Stimulated activated CD8-positive, alpha-beta memory T cell treated with anti-CD3 and anti-CD28 coated beads, Interleukin-12 subunit alpha, Interleukin-12 subunit beta, amount 100 ng/mL, for 24 hours (primary cell): ENCODE results near the gene MSH2.
"Not testable (repeated sequence)": the region's sequence is repeated elsewhere in the genome, so short reads cannot be mapped to it uniquely, and the experiment has no call there.

Experiments
- DNase-seq: peaks from one replicate; pipeline ENCODE4 v3.0.0-alpha.2; 2020; ENCODE audit errors: extremely low read depth

Gene MSH2

DNA sequence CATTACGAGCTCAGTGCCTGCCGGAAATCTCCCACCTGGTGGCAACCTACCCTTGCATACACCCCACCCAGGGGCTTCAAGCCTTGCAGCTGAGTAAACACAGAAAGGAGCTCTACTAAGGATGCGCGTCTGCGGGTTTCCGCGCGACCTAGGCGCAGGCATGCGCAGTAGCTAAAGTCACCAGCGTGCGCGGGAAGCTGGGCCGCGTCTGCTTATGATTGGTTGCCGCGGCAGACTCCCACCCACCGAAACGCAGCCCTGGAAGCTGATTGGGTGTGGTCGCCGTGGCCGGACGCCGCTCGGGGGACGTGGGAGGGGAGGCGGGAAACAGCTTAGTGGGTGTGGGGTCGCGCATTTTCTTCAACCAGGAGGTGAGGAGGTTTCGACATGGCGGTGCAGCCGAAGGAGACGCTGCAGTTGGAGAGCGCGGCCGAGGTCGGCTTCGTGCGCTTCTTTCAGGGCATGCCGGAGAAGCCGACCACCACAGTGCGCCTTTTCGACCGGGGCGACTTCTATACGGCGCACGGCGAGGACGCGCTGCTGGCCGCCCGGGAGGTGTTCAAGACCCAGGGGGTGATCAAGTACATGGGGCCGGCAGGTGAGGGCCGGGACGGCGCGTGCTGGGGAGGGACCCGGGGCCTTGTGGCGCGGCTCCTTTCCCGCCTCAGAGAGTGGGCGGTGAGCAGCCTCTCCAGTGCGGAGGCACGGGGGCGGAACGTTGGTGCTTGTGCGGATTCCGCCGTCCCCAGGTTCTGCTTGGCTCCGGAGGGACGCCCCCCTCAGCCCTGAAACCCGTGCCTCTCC, at the start of gene MSH2:
MSH2 (plus strand) TSS at position 352 of the 804 bp plus-strand sequence; CDS start at position 388, 36 bp downstream.
- peak; percentile 86 for DNase-seq

- DNase-seq: no peak
Observed at GRCh38 chr2:47354013-47354847, 48.7 kb upstream of the MSH2 start.

- no peak for DNase-seq
Observed at GRCh38 chr2:47354848-47355204, 48.1 kb upstream of the MSH2 start.

DNA sequence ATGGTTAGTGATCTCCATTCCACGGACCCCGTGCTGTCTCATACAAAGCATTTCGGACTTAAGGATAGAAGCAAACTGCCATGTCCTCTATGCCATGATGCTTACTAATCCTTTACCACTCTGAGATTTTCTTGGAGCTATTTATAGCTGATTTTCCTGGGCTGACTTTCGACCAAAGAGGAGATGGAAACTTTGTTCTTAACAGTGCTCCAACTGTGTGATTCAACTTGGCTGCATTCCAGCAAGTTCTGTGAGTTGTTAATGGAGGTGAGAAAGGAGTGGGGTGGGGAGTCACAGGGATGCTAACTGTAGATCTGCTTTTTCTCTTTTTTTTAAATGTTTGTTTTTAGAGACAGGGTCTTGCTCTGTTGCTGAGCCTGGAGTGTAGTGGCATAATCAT, 45.5 kb upstream of the MSH2 start:
- no peak for DNase-seq

GRCh38 chr2:47359375-47359868, 43.5 kb upstream of the MSH2 start:
- no peak for DNase-seq

DNA sequence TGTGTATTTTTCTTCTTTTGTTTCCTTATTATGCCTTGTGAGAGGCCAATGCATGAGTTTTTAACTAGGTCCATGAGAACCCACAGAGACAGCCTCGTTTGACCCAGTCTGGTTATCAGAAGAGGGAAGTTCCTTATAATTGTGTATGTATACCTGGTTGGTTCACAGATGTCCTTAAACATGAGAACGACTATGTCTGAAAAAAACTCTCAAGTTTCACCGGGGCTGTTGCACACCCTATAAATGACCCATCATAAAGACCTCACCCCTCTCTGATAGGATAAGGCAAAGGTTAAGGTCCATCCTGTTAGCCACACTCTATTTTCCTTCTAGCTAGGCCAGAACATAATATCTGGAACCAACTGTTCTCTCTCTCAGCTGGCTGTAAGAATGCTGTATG, 42.7 kb upstream of the MSH2 start:
- DNase-seq: no peak

GRCh38 chr2:47360927-47361326, 42.0 kb upstream of the MSH2 start:
- DNase-seq: no peak

GRCh38 chr2:47361505-47362229, 41.3 kb upstream of the MSH2 start:
- not testable (repeated sequence) for DNase-seq

GRCh38 chr2:47373747-47374146, 29.2 kb upstream of the MSH2 start:
- no peak for DNase-seq

DNA sequence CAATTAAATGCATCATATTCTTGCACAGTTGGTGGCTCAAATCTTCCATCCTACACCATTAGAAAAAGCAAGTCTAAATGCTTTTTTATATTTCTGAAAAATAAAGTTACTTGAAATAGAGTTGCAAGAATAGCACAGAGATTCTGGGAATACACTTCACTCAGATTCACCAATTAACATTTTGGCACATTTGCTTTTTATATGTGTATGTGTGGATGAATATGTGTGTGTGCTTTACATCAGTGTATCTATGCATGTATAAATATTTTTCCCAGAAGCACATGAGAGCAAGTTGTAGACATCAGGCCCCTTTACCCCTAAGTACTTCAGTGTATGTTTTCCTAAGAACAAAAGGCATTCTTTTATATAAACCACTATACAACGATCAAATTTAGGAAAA, 27.6 kb upstream of the MSH2 start:
- no peak for DNase-seq

DNA sequence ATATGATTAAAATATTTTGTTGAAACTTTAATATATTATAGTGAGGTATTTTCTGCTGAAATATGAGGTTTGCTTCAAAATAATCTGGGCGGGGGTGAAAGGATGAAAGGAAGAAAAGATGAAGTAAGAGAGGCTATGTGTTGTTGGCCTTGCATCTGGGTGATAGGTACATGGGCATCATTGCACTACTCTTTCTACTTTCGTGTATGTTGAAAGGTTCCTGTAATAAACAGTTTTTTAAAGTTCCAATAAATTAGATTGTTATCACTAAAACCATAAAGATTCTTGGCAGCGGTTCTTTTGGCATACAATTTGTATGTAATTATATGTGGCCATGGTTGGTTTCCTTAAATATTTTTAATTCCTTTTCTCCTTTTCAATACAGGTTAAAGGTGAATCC, 23.6 kb upstream of the MSH2 start:
- DNase-seq: no peak

- no peak for DNase-seq
Observed at GRCh38 chr2:47381408-47381807, 21.5 kb upstream of the MSH2 start.

GRCh38 chr2:47386551-47386950, 16.4 kb upstream of the MSH2 start:
- DNase-seq: no peak

- DNase-seq: no peak
Observed at GRCh38 chr2:47388888-47389287, 14.1 kb upstream of the MSH2 start.

- no peak for DNase-seq
Observed at GRCh38 chr2:47389692-47390091, 13.3 kb upstream of the MSH2 start.

GRCh38 chr2:47401789-47402554, 984 bp upstream of the MSH2 start:
- DNase-seq: no peak

DNA sequence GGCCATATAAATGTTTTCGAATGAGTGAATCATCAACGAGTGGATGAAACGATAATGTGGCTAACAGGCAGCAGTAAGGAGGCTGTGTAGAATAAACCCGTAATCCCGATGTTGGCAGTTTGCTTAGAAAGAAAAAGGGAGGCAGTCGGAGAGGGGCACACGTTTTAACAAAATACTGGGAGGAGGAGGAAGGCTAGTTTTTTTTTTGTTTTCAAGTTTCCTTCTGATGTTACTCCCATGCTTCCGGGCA, 476 bp upstream of the MSH2 start:
- no peak for DNase-seq

DNA sequence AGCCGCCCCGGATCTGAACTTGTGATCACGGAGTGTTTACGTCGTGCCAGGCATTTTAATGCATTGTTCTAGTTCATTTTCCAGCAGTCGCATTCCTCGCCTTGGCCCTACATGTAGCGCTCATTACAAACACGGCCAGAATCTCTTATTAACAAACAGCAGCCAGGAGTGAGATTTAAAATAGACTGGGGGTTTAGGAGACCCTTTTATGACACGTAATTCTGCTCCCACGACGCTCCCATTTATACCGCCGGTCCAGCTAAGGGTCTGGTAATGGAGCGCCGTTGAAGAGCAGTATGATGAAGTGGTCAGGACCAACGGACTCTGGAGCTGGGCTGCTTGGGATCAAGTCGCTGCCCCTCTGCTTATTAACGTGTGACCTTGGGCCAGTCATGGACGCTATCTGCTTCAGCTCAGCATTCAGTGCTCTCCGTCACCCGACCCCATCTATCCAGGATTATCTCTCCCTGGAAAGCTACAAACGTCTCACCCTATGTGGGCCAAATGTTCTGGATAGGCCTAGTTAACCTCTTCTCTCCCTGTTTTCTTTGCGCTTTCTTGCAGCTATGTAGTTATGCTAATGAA, 745 bp downstream of the MSH2 start:
- DNase-seq: no peak

- no peak for DNase-seq
Observed at GRCh38 chr2:47404356-47404755, 1.4 kb downstream of the MSH2 start.

DNA sequence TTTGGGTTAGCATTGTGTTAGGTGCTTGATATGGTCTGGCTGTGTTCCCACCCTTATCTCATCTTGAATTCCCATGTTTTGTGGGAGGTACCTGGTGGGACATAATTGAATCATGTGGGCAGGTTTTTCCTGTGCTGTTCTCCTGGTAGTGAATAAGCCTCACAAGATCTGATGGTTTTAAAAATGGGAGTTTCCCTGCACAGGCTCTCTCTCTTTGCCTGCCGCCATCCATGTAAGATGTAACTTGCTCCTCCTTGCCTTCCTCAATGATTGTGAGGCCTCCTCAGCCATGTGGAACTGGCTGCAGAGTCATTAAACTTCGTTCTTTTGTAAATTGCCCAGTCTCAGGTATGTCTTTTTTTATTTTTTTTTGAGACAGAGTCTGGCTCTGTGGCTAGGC, 2.8 kb downstream of the MSH2 start:
- DNase-seq: no peak

DNA sequence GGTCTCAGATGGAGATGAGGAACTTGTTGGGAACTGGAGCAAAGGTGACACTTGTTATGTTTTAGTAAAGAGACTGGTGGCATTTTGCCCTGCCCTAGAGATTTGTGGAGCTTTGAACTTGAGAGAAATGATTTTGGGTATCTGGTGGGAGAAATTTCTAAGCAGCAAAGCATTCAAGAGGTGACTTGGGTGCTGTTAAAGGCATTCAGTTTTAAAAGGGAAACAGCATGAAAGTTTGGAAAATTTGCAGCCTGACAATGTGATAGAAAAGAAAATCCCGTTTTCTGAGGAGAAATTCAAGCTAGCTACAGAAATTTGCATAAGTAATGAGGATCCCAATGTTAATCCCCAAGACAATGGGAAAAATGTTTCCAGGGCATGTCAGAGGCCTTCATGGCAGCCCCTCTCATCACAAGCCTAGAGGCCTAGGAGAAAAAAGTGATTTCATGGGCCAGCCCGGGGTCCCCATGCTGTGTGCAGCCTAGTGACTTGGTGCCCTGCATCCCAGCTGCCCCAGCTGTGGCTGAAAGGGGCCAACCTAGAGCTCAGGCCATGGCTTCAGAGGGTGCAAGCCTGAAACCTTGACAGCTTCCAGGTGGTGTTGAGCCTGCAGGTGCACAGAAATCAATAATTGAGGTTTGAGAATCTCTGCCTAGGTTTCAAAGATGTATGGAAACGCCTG, 3.8 kb downstream of the MSH2 start:
- DNase-seq: not testable (repeated sequence)
